Activated CD4-positive, alpha-beta T cell treated with anti-CD3 and anti-CD28 coated beads for 36 hours (primary cell): ENCODE results near the gene RAPGEF1. TPM values are rescaled to one million over a fixed set of nuclear protein-coding genes. Genes with fewer than 3 reads are reported as not detected.
A peak's percentile ranks its signal among the peaks of the same experiment; 100 is the strongest.

Experiments
- ATAC-seq: fragments of 200-7000 bp; cut with Tn5 transposase; one replicate; pipeline ENCODE4 v1.10.0; 2021; ENCODE audit warnings: mild to moderate bottlenecking, moderate library complexity
- CTCF ChIA-PET: fragments of 350-600 bp; sonication (Branson Sonifier 250); formaldehyde crosslinking; loops from one replicate; lab custom pipeline; 2021; ENCODE audit warnings: antibody characterized with exemption; lab: Charles Lee
- POLR2A ChIA-PET: fragments of 350-600 bp; sonication (Branson Sonifier 250); formaldehyde crosslinking; loops from one replicate; lab custom pipeline; 2021; ENCODE audit warnings: antibody characterized with exemption, inconsistent platforms; lab: Charles Lee
- DNase-seq: peaks from one replicate; pipeline ENCODE4 v3.0.0-alpha.2; 2020
- H3K27ac Mint-ChIP-seq: one replicate; pipeline ENCODE4 v1.8.0; 2021; ENCODE audit warnings: mixed read lengths
- H3K27me3 Mint-ChIP-seq: one replicate; pipeline ENCODE4 v1.8.0; 2021; ENCODE audit warnings: mixed read lengths
- H3K36me3 Mint-ChIP-seq: one replicate; pipeline ENCODE4 v1.8.0; 2021; ENCODE audit warnings: low read depth, mixed read lengths
- H3K4me1 Mint-ChIP-seq: one replicate; pipeline ENCODE4 v1.8.0; 2021; ENCODE audit warnings: mixed read lengths
- H3K4me3 Mint-ChIP-seq: one replicate; pipeline ENCODE4 v1.8.0; 2021; ENCODE audit warnings: mild to moderate bottlenecking, moderate library complexity, mixed read lengths
- H3K9me3 Mint-ChIP-seq: one replicate; pipeline ENCODE4 v1.8.0; 2021; ENCODE audit warnings: low read depth, mixed read lengths
- intact Hi-C, 2 experiments: fragments of 100-400 bp; cut with DNase I in 1 of 2; cut with micrococcal nuclease in 1 of 2; formaldehyde crosslinking; loops; one replicate each; pipeline versions ENCODE4 v1.14.2 to v1.15.1; 2022 to 2024; cut with DNase I, micrococcal nuclease
- total RNA-seq, 2 experiments: library from RNA; stranded (reverse); gene quantifications; one replicate each; pipeline ENCODE4 v1.2.3, GENCODE V29; 2021

RAPGEF1 gene
- total RNA-seq, 2 experiments from 2014 or later: 86.7 to 108 TPM

GRCh38 chr9:131731237-131731636, 8.6 kb downstream of the RAPGEF1 start:
- Mint-ChIP-seq H3K27ac (peak overlapping the region; percentile 93), H3K4me1 (peaks cover 94% of the 10 kb centered on the region), H3K27me3 (no peaks in the 10 kb centered on the region), H3K9me3 (no peaks in the 10 kb centered on the region), H3K4me3 (peak overlapping the region; percentile 48), H3K36me3 (peaks cover 22% of the 10 kb centered on the region)
- intact Hi-C loops: loop anchor here (5.0 to 10.0 kb wide), 3 partner anchors 229 to 606 kb away; partner anchors contain the start of genes NUP214 (in 1 of the 2) and POMT1 (in 1 of the 2)
- DNase-seq: no peak
- no peak for ATAC-seq
- ChIA-PET POLR2A (interaction anchor here (0.5 to 1.6 kb wide), 4 partner anchors 11 to 101 kb away, joined by 3 to 9 read pairs (median 4); no protein-coding TSS in a partner anchor), CTCF (interaction anchor here (0.6 to 3.9 kb wide), 17 partner anchors 9 to 206 kb away, joined by 3 to 22 read pairs (median 3); no protein-coding TSS in a partner anchor)

GRCh38 chr9:131728961-131729360, 10.9 kb downstream of the RAPGEF1 start:
- no peaks in the 10 kb centered on the region for H3K9me3 Mint-ChIP-seq
- H3K4me1 Mint-ChIP-seq: peaks cover 89% of the 10 kb centered on the region
- H3K4me3 Mint-ChIP-seq: peak overlapping the region; percentile 66
- peak overlapping the region; percentile 93 for H3K27ac Mint-ChIP-seq
- POLR2A ChIA-PET: interaction anchor here (0.5 to 2.5 kb wide), 3 partner anchors 19 to 101 kb away, joined by 4 to 19 read pairs (median 5); no protein-coding TSS in a partner anchor
- CTCF ChIA-PET: interaction anchor here (0.6 to 3.1 kb wide), 12 partner anchors 8 to 106 kb away, joined by 3 to 15 read pairs (median 4); no protein-coding TSS in a partner anchor
- ATAC-seq: peak; percentile 66
- peak; percentile 83 for DNase-seq
- H3K27me3 Mint-ChIP-seq: no peaks in the 10 kb centered on the region
- intact Hi-C loops: loop anchor here (1.0 to 5.0 kb wide), 9 partner anchors 9 to 332 kb away; no protein-coding TSS in a partner anchor
- H3K36me3 Mint-ChIP-seq: peaks cover 19% of the 10 kb centered on the region

- intact Hi-C loops: loop anchor here (1.0 to 5.0 kb wide), 6 partner anchors 8 to 331 kb away; no protein-coding TSS in a partner anchor
- ATAC-seq (peak; percentile 6), DNase-seq (no peak)
- peak overlapping the region; percentile 93 for H3K27ac Mint-ChIP-seq
- H3K36me3 Mint-ChIP-seq: peaks cover 19% of the 10 kb centered on the region
- POLR2A ChIA-PET: interaction anchor here (0.5 to 2.5 kb wide), 6 partner anchors 8 to 472 kb away, joined by 3 to 19 read pairs (median 4); no protein-coding TSS in a partner anchor
- H3K9me3 Mint-ChIP-seq: no peaks in the 10 kb centered on the region
- no peaks in the 10 kb centered on the region for H3K27me3 Mint-ChIP-seq
- peaks cover 89% of the 10 kb centered on the region for H3K4me1 Mint-ChIP-seq
- H3K4me3 Mint-ChIP-seq: peak overlapping the region; percentile 66
- CTCF ChIA-PET: interaction anchor here (0.6 to 3.1 kb wide), 15 partner anchors 8 to 137 kb away, joined by 3 to 15 read pairs (median 4); partner anchors contain the start of gene RAPGEF1
These were observed 11.3 kb downstream of the RAPGEF1 start for GRCh38 chr9:131728546-131728910.

- Mint-ChIP-seq H3K36me3 (peaks cover 22% of the 10 kb centered on the region), H3K27me3 (no peaks in the 10 kb centered on the region), H3K27ac (peak overlapping the region; percentile 93), H3K9me3 (no peaks in the 10 kb centered on the region), H3K4me1 (peaks cover 88% of the 10 kb centered on the region), H3K4me3 (peak overlapping the region; percentile 66)
- DNase-seq (peak; percentile 44), ATAC-seq (peak; percentile 3)
- ChIA-PET POLR2A (interaction anchor here (0.6 to 2.5 kb wide), 9 partner anchors 9 to 472 kb away, joined by 3 to 19 read pairs (median 4); no protein-coding TSS in a partner anchor), CTCF (interaction anchor here (0.6 to 3.1 kb wide), 19 partner anchors 9 to 136 kb away, joined by 3 to 15 read pairs (median 4); partner anchors contain the start of gene RAPGEF1)
- intact Hi-C loops: loop anchor here (1.0 to 5.0 kb wide), 6 partner anchors 8 to 331 kb away; no protein-coding TSS in a partner anchor
These were observed 11.9 kb downstream of the RAPGEF1 start for GRCh38 chr9:131727795-131728545.

GRCh38 chr9:131727184-131727759, 12.6 kb downstream of the RAPGEF1 start:
- intact Hi-C loops: loop anchor here in 1 of 2 experiments (5.0 kb wide), 1 partner anchor 330 kb away; no protein-coding TSS in a partner anchor
- peak overlapping the region; percentile 93 for H3K27ac Mint-ChIP-seq
- DNase-seq (peak; percentile 44), ATAC-seq (no peak)
- H3K9me3 Mint-ChIP-seq: no peaks in the 10 kb centered on the region
- ChIA-PET CTCF (interaction anchor here (0.6 to 3.1 kb wide), 15 partner anchors 10 to 480 kb away, joined by 3 to 15 read pairs (median 4); partner anchors contain the start of gene RAPGEF1), POLR2A (interaction anchor here (0.7 to 2.5 kb wide), 7 partner anchors 8 to 224 kb away, joined by 3 to 19 read pairs (median 4); no protein-coding TSS in a partner anchor)
- peaks cover 83% of the 10 kb centered on the region for H3K4me1 Mint-ChIP-seq
- peak overlapping the region; percentile 66 for H3K4me3 Mint-ChIP-seq
- H3K27me3 Mint-ChIP-seq: no peaks in the 10 kb centered on the region
- peaks cover 22% of the 10 kb centered on the region for H3K36me3 Mint-ChIP-seq

GRCh38 chr9:131724683-131725082, 15.2 kb downstream of the RAPGEF1 start:
- no peak for DNase-seq
- H3K27me3 Mint-ChIP-seq: no peaks in the 10 kb centered on the region
- H3K4me3 Mint-ChIP-seq: no peak overlapping the region
- ChIA-PET CTCF (interaction anchor here (0.7 to 1.6 kb wide), 4 partner anchors 13 to 133 kb away, joined by 3 to 4 read pairs (median 3); no protein-coding TSS in a partner anchor), POLR2A (interaction anchor here (1.4 kb wide), 1 partner anchor 14 kb away, joined by 4 read pairs; no protein-coding TSS in a partner anchor)
- intact Hi-C loops: loop anchor here in 1 of 2 experiments (5.0 kb wide), 1 partner anchor 327 kb away; no protein-coding TSS in a partner anchor
- no peaks in the 10 kb centered on the region for H3K9me3 Mint-ChIP-seq
- H3K4me1 Mint-ChIP-seq: peaks cover 83% of the 10 kb centered on the region
- peaks cover 27% of the 10 kb centered on the region for H3K36me3 Mint-ChIP-seq
- peak overlapping the region; percentile 71 for H3K27ac Mint-ChIP-seq
- no peak for ATAC-seq

GRCh38 chr9:131723632-131724031, 16.2 kb downstream of the RAPGEF1 start:
- intact Hi-C loops: no loop called here
- Mint-ChIP-seq H3K9me3 (no peaks in the 10 kb centered on the region), H3K36me3 (peaks cover 26% of the 10 kb centered on the region), H3K4me3 (no peak overlapping the region), H3K27ac (peak overlapping the region; percentile 11), H3K27me3 (no peaks in the 10 kb centered on the region), H3K4me1 (peaks cover 83% of the 10 kb centered on the region)
- CTCF ChIA-PET: interaction anchor here (0.6 to 1.4 kb wide), 2 partner anchors 10 to 65 kb away, joined by 3 to 4 read pairs; no protein-coding TSS in a partner anchor
- POLR2A ChIA-PET: no interaction called here
- DNase-seq (no peak), ATAC-seq (no peak)

- peaks cover 26% of the 10 kb centered on the region for H3K36me3 Mint-ChIP-seq
- no peak overlapping the region for H3K4me3 Mint-ChIP-seq
- intact Hi-C loops: no loop called here
- CTCF ChIA-PET: interaction anchor here (0.6 to 1.4 kb wide), 4 partner anchors 9 to 17 kb away, joined by 3 read pairs; no protein-coding TSS in a partner anchor
- H3K9me3 Mint-ChIP-seq: no peaks in the 10 kb centered on the region
- peaks cover 81% of the 10 kb centered on the region for H3K4me1 Mint-ChIP-seq
- no peaks in the 10 kb centered on the region for H3K27me3 Mint-ChIP-seq
- POLR2A ChIA-PET: no interaction called here
- no peak for DNase-seq
- no peak for ATAC-seq
- no peak overlapping the region for H3K27ac Mint-ChIP-seq
These were observed 17.6 kb downstream of the RAPGEF1 start for GRCh38 chr9:131722255-131722654.

GRCh38 chr9:131721076-131721475, 18.8 kb downstream of the RAPGEF1 start:
- H3K36me3 Mint-ChIP-seq: peaks cover 21% of the 10 kb centered on the region
- POLR2A ChIA-PET: interaction anchor here (1.0 kb wide), 1 partner anchor 10 kb away, joined by 3 read pairs; no protein-coding TSS in a partner anchor
- H3K4me1 Mint-ChIP-seq: peaks cover 73% of the 10 kb centered on the region
- intact Hi-C loops: no loop called here
- H3K27me3 Mint-ChIP-seq: no peaks in the 10 kb centered on the region
- DNase-seq (no peak), ATAC-seq (no peak)
- H3K9me3 Mint-ChIP-seq: no peaks in the 10 kb centered on the region
- H3K4me3 Mint-ChIP-seq: no peak overlapping the region
- CTCF ChIA-PET: interaction anchor here (1.2 kb wide), 1 partner anchor 18 kb away, joined by 3 read pairs; no protein-coding TSS in a partner anchor
- H3K27ac Mint-ChIP-seq: peak overlapping the region; percentile 64

- Mint-ChIP-seq H3K27ac (peak overlapping the region; percentile 64), H3K4me1 (peaks cover 70% of the 10 kb centered on the region), H3K4me3 (peak overlapping the region; percentile 4), H3K36me3 (peaks cover 23% of the 10 kb centered on the region), H3K9me3 (no peaks in the 10 kb centered on the region), H3K27me3 (no peaks in the 10 kb centered on the region)
- intact Hi-C loops: loop anchor here in 1 of 2 experiments (1.0 kb wide), 1 partner anchor 8 kb away; no protein-coding TSS in a partner anchor
- DNase-seq: peak; percentile 70
- ATAC-seq: peak; percentile 77
- ChIA-PET POLR2A (interaction anchor here (1.0 kb wide), 1 partner anchor 11 kb away, joined by 3 read pairs; no protein-coding TSS in a partner anchor), CTCF (interaction anchor here (2.4 kb wide), 1 partner anchor 11 kb away, joined by 15 read pairs; no protein-coding TSS in a partner anchor)
These were observed 19.5 kb downstream of the RAPGEF1 start for GRCh38 chr9:131720330-131720729.
